ENCODE measurements around the gene PRDM12. TPM values are rescaled to one million over a fixed set of nuclear protein-coding genes. Genes with fewer than 3 reads are reported as not detected.

Gene PRDM12
- total RNA-seq, 3 donors from 2014 or later: not detected

GRCh38 chr9:130692321-130692720 lies 27.9 kb downstream of the PRDM12 start:
- Histone ChIP-seq H3K9me3 (no peaks in the 10 kb centered on the region), H3K4me1 (peaks cover 0 to 14% of the 10 kb centered on the region in 2 donors), H3K27me3 (no peaks in the 10 kb centered on the region), H3K4me3 (no peak overlapping the region), H3K27ac (no peak overlapping the region), H3K36me3 (no peaks in the 10 kb centered on the region)
- TF ChIP-seq POLR2A (IDR thresholded peaks at IDR 0.05) (no peak), CTCF (IDR thresholded peaks at IDR 0.05) (no peak), POLR2AphosphoS5 (IDR thresholded peaks at IDR 0.05) (no peak)
- intact Hi-C loops (cut with DNase I; ENCODE audit: low total_unique reads): no loop called here
- no peak for DNase-seq (ENCODE audit: low spot score in 2 of 2)

GRCh38 chr9:130693101-130693425 lies 28.7 kb downstream of the PRDM12 start:
- no peaks in the 10 kb centered on the region for H3K9me3 ChIP-seq
- DNase-seq (ENCODE audit: low spot score in 2 of 2): no peak
- H3K4me3 ChIP-seq: peak overlapping the region; percentile 64 to 91 (median 89)
- no peak for TF ChIP-seq CTCF (IDR thresholded peaks at IDR 0.05)
- no peak for TF ChIP-seq POLR2A (IDR thresholded peaks at IDR 0.05)
- no peak for TF ChIP-seq POLR2AphosphoS5 (IDR thresholded peaks at IDR 0.05)
- no peaks in the 10 kb centered on the region for H3K27me3 ChIP-seq
- intact Hi-C loops (cut with DNase I; ENCODE audit: low total_unique reads): no loop called here
- peaks cover 0 to 14% of the 10 kb centered on the region in 2 donors for H3K4me1 ChIP-seq
- H3K27ac ChIP-seq: peak overlapping the region; percentile 68 to 73
- H3K36me3 ChIP-seq: no peaks in the 10 kb centered on the region

- Histone ChIP-seq H3K27me3 (no peaks in the 10 kb centered on the region), H3K4me1 (peaks cover 0 to 14% of the 10 kb centered on the region in 2 donors), H3K36me3 (no peaks in the 10 kb centered on the region), H3K27ac (peak within 1 kb of the TSS; percentile 68 to 73), H3K4me3 (peak within 1 kb of the TSS; percentile 64 to 91 (median 89)), H3K9me3 (no peaks in the 10 kb centered on the region)
- intact Hi-C loops (cut with DNase I; ENCODE audit: low total_unique reads): no loop called here
- TF ChIP-seq POLR2A (IDR thresholded peaks at IDR 0.05) (peak; percentile 66), CTCF (IDR thresholded peaks at IDR 0.05) (no peak), POLR2AphosphoS5 (IDR thresholded peaks at IDR 0.05) (peak; percentile 78 to 83 (median 78))
- DNase-seq (ENCODE audit: low spot score in 2 of 2): peak; percentile 98
These were observed 29.2 kb downstream of the PRDM12 start, which contains the start of gene EXOSC2 for GRCh38 chr9:130693426-130694191. TSS of gene EXOSC2 (plus strand) at chr9:130693780. CDS start at chr9:130693792, 12 bp downstream.

- no peak for TF ChIP-seq CTCF (IDR thresholded peaks at IDR 0.05)
- TF ChIP-seq POLR2A (IDR thresholded peaks at IDR 0.05): no peak
- no peak for TF ChIP-seq POLR2AphosphoS5 (IDR thresholded peaks at IDR 0.05)
- Histone ChIP-seq H3K9me3 (no peaks in the 10 kb centered on the region), H3K27me3 (no peaks in the 10 kb centered on the region), H3K4me1 (peaks cover 0 to 14% of the 10 kb centered on the region in 2 donors), H3K36me3 (no peaks in the 10 kb centered on the region), H3K4me3 (peak overlapping the region; percentile 64 to 91 (median 89)), H3K27ac (peak overlapping the region in 1 of 2 donors; percentile 73)
- DNase-seq (ENCODE audit: low spot score in 2 of 2): no peak
- intact Hi-C loops (cut with DNase I; ENCODE audit: low total_unique reads): no loop called here
These were observed 29.8 kb downstream of the PRDM12 start for GRCh38 chr9:130694205-130694604.

GRCh38 chr9:130696139-130696650 lies 31.8 kb downstream of the PRDM12 start:
- no peaks in the 10 kb centered on the region for H3K36me3 ChIP-seq
- H3K27ac ChIP-seq: no peak overlapping the region
- TF ChIP-seq POLR2A (IDR thresholded peaks at IDR 0.05): no peak
- no peak for TF ChIP-seq POLR2AphosphoS5 (IDR thresholded peaks at IDR 0.05)
- no peak for TF ChIP-seq CTCF (IDR thresholded peaks at IDR 0.05)
- intact Hi-C loops (cut with DNase I; ENCODE audit: low total_unique reads): no loop called here
- no peaks in the 10 kb centered on the region for H3K9me3 ChIP-seq
- no peaks in the 10 kb centered on the region for H3K27me3 ChIP-seq
- no peak overlapping the region for H3K4me3 ChIP-seq
- no peak for DNase-seq (ENCODE audit: low spot score in 2 of 2)
- peaks cover 0 to 14% of the 10 kb centered on the region in 2 donors for H3K4me1 ChIP-seq

Data from breast epithelium (tissue), 4 donors.